ENCODE results near the gene PSMB8. TPM values are rescaled to one million over a fixed set of nuclear protein-coding genes. Genes with fewer than 3 reads are reported as not detected.

PSMB8 gene
- total RNA-seq, 1 experiment from 2014 or later = 0.96 TPM

GRCh38 chr6:32836873-32837272 is 7.0 kb downstream of the PSMB8 start:
- POLR2A ChIA-PET = interaction anchor here (3.0 kb wide), 1 partner anchor 9 kb away, joined by 10 read pairs; no protein-coding TSS in a partner anchor
- Histone ChIP-seq H3K4me3 (replicated peaks in 1 of 2; ENCODE audit: low read depth in 1 of 2, low read length in 2 of 2) (peak overlapping the region in 1 of 2 experiments; percentile 84; a peak in 2 of 4 replicates), H3K9me2 (ENCODE audit: insufficient read depth) (no peaks in the 10 kb centered on the region), H3K27me3 (ENCODE audit: insufficient read depth, low read length) (no peaks in the 10 kb centered on the region), H3K9me3 (ENCODE audit: control insufficient read depth in 1 of 2, insufficient read depth in 1 of 2, low read depth in 1 of 2, low read length in 2 of 2) (no peaks in the 10 kb centered on the region), H3K36me3 (ENCODE audit: control insufficient read depth in 1 of 2, insufficient read depth in 2 of 2, low read length in 2 of 2) (peaks cover 0 to 30% of the 10 kb centered on the region in 2 experiments; a peak in 2 of 4 replicates), H3K4me2 (ENCODE audit: low read length) (peak overlapping the region; percentile 98), H3K4me1 (ENCODE audit: control insufficient read depth in 1 of 2, insufficient read depth in 2 of 2, low read length in 2 of 2) (peaks cover 6 to 20% of the 10 kb centered on the region in 2 experiments; a peak in 3 of 4 replicates), H3K27ac (ENCODE audit: low read depth, low read length) (no peak overlapping the region), H3K79me2 (ENCODE audit: insufficient read depth, low read length) (peaks cover 9% of the 10 kb centered on the region; the same call in 1 of the 2 replicates), H2AFZ (ENCODE audit: low read depth, low read length, poor library complexity, severe bottlenecking) (no peak overlapping the region), H4K20me1 (ENCODE audit: insufficient read depth) (no peaks in the 10 kb centered on the region), H3K9ac (ENCODE audit: low read length) (no peak overlapping the region)
- TF ChIP-seq EZH2 (IDR thresholded peaks at IDR 0.05) = no peak
- no peak for TF ChIP-seq ZNF274 (IDR thresholded peaks at IDR 0.05; ENCODE audit: low read depth, low read length)
- no peak for TF ChIP-seq SIN3A (IDR thresholded peaks at IDR 0.05; ENCODE audit: low read depth)
- no peak for TF ChIP-seq CEBPB (IDR thresholded peaks at IDR 0.05; ENCODE audit: low read depth)
- TF ChIP-seq REST (IDR thresholded peaks at IDR 0.05; ENCODE audit: low read depth) = no peak
- TF ChIP-seq JUND (IDR thresholded peaks at IDR 0.05) = no peak
- TF ChIP-seq TCF7L2 (IDR thresholded peaks at IDR 0.05; ENCODE audit: borderline replicate concordance, extremely low read depth, insufficient read depth, insufficient read length) = no peak
- TF ChIP-seq SP1 (IDR thresholded peaks at IDR 0.05; ENCODE audit: low read depth) = no peak
- no peak for TF ChIP-seq POLR2A (IDR thresholded peaks at IDR 0.05; ENCODE audit: borderline replicate concordance, extremely low read depth, insufficient read depth, insufficient read length)
- TF ChIP-seq POLR2AphosphoS5 (IDR thresholded peaks at IDR 0.05; ENCODE audit: low read depth, low read length) = no peak
- TF ChIP-seq EZH2phosphoT487 (IDR thresholded peaks at IDR 0.05; ENCODE audit: borderline replicate concordance) = no peak
- no peak for TF ChIP-seq ELF1 (IDR thresholded peaks at IDR 0.05; ENCODE audit: borderline replicate concordance, low read depth)
- no peak for TF ChIP-seq ATF3 (IDR thresholded peaks at IDR 0.05)
- TF ChIP-seq SRF (IDR thresholded peaks at IDR 0.05; ENCODE audit: low read depth) = no peak
- TF ChIP-seq ZFX (IDR thresholded peaks at IDR 0.05) = no peak
- TF ChIP-seq MAX (IDR thresholded peaks at IDR 0.05) = no peak
- TF ChIP-seq CTCF (IDR thresholded peaks at IDR 0.05 in 2 of 3, conservative IDR thresholded peaks at IDR 0.05 in 1 of 3; ENCODE audit: borderline replicate concordance in 1 of 3, insufficient read depth in 1 of 3, low read depth in 2 of 3, low read length in 2 of 3) = no peak
- TF ChIP-seq EGR1 (IDR thresholded peaks at IDR 0.05; ENCODE audit: low read depth) = no peak
- no peak for TF ChIP-seq ZBTB33 (IDR thresholded peaks at IDR 0.05; ENCODE audit: extremely low read depth, insufficient replicate concordance, low read length)
- no peak for TF ChIP-seq RAD21 (IDR thresholded peaks at IDR 0.05; ENCODE audit: low read depth)
- intact Hi-C loops (cut with micrococcal nuclease) = loop anchor here (5.0 kb wide), 1 partner anchor 110 kb away; no protein-coding TSS in a partner anchor
- ATAC-seq (no peak), DNase-seq (ENCODE audit: low read depth, low spot score) (no peak)
- BruUV-seq (replicated peaks) = no TSS peak
- CTCF ChIA-PET = interaction anchor here (3.5 kb wide), 3 partner anchors 19 to 33 kb away, joined by 55 to 189 read pairs (median 80); partner anchors contain the start of genes PSMB9 and TAP1
- RAD21 ChIA-PET (ENCODE audit: low non-redundant PET in 1 of 2, low total read pairs in 2 of 2, uncharacterized antibody in 2 of 2, unreplicated experiment in 2 of 2) = interaction anchor here in 1 of 2 experiments (2.5 kb wide), 1 partner anchor 31 kb away, joined by 36 read pairs; no protein-coding TSS in a partner anchor

All from HCT116 (cell line).